SKM-1 (cell line): Measurements from ENCODE around the gene SUN1.
"Not testable (repeated sequence)": the region's sequence is repeated elsewhere in the genome, so short reads cannot be mapped to it uniquely, and the experiment has no call there.

Experiments
- DNase-seq: peaks from one replicate; lab custom pipeline; 2025; ENCODE audit not compliant: unreplicated experiment; lab: John Stamatoyannopoulos, UW

The SUN1 gene

GRCh38 chr7:803243-803635 lies 29.0 kb upstream of the SUN1 start:
- no peak for DNase-seq

- DNase-seq: not testable (repeated sequence)
These were observed 28.5 kb upstream of the SUN1 start for GRCh38 chr7:803796-804195.

DNA sequence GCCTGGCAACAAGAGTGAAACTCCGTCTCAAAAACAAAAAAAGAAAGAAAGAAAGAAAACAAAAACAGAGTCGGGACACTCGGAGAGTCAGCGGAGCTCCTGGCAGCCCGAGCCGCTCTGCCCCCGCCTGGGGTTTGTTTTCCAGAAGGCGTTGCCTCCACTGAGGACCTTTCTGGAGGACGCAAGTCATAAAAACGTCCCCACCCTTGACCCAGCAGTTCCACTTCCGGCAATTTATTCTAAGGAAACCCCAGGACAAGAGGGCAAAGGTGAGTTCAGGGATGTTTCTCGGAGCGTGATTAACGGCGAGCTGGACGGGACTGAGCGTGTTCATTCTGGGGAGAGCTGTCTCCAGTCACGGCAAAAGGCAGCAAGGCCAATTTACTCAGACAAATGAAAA lies 27.0 kb upstream of the SUN1 start:
- no peak for DNase-seq

DNA sequence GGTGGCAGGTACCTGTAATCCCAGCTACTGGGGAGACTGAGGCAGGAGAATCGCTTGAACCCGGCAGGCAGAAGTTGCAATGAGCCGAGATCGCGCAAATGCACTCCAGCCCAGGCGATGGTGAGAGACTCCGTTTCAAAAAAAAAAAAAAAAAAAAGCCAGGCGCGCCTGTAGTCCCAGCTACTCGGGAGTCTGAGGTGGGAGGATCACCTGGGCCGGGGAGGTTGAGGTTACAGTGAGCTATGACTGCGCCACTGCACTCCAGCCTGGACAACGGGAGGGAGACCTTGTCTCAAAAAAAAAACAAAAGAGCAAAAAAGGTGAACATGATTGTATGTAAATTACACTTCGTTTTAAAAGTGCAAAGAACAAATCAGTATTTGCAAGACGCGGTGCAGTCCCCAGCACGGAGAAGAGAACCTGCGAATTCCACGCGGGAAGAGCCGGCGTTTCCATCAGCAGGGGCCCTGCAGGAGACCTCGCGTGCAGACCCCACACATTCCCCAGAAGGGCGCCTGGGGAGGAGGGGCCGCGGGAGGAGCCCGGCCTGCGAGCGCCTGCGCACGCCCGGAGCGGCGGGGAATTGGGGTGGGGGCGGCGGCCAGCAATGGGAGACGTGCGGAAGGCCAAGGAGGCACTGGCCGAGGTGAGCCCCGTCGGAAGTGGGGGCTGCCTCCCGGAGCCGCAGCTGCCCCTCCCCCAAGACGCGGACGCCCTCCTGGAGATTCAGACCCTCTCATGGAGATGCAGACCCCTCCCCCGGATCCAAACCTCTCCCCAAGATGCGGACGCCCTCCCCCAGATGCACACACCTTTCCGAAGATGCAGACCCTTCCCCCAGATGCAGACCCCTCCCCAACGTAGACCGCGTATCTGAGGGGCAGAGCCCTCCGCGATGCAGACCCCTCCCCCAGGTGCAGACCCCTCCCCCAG lies 16.7 kb upstream of the SUN1 start:
- no peak for DNase-seq

DNA sequence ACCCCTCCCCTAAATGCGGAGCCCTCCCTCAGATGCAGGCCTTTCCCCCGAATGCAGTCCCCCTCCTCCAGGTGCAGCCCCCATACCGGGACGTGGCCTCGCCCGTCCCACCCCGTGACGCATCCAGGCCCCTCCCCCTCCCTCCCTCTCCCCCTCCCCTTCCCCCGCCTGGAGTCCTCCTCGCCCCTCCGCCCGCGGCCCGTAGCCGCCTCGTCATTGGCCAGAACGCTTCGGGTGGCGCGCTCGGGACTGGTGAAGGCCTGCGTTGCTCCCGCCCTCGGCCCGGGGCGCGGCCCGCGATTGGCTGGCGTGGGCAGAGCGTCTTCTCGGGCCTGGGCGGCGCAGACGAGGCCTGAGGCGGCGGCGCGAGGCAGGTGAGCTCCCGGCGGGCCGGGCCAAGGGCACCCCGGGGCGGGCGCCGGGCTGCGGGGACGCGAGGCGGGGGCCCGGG lies 16.0 kb upstream of the SUN1 start:
- peak; percentile 17 for DNase-seq

DNA sequence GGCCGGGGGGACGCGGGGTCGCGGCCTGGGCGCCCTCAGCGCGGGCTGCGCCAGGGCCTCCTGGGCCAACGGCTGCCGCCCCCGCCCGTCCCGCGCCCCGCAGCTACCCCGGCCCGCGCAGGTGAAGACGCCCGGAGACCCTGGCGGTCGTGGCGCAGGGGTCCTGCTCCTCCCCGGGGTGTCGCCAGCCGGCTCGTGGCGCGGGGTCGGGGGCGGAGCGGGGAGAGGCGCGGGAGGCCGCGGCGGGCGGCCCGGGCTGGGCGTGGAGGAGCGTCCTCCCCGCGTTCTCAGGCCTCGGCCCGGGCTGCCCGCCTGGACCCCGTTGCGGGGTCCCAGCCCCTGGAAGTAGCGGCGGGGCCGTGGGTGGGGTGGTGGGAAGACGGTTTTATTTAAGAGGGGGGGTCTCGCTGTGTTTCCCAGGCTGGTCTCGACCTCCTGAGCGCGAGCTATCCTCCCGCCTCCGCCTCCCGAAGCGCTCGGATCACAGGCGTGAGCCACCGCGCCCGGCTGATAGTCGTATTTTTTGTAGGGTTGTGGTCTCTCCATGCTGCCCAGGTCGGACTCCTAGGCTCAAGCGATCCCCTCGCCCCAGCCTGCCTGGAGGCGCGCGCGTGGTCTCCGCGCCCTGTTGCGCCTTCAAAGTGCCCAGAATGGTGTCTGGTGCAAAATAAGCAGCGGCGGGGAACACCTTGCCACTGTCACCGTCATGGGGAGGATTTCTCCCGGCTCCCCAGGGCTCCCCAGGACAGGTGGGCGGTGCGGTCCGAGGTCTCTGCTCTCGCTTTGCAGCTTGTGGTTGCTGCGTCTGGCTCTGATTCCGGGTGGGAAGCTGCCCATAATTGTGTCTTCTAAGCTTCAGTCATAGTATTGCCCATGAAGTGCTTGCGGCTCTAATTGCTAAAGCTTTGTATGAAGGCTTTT lies 15.3 kb upstream of the SUN1 start:
- DNase-seq: no peak

DNA sequence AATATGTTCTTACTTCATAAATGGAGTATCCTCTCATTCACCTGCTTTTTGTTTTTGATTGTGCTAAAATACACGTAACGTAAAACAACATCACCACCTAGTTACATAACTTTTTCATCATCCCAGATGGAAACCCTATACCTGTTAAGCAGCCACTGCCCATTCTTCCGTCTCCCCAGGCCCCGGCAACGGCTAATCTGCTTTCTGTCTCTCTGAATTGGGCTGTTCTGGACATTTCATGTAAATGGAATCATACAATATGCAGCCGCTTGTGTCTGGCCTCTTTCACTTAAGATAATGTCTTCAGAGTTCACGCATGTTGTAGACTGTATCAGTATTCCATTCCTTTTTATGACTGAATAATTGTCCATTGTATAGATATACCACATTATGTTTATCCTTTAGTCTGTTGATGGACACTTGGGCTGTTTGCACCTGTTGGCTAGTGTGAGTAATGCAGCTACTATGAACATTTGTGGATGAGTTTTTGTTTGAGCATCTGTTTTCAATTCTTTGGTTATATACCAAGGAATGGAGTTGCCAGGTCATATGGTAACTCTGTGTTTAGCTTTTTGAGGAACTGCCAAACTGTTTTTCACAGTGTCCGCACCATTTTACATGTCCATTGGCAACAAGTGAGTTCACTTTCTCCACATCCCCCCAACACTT lies 14.1 kb upstream of the SUN1 start:
- no peak for DNase-seq

DNA sequence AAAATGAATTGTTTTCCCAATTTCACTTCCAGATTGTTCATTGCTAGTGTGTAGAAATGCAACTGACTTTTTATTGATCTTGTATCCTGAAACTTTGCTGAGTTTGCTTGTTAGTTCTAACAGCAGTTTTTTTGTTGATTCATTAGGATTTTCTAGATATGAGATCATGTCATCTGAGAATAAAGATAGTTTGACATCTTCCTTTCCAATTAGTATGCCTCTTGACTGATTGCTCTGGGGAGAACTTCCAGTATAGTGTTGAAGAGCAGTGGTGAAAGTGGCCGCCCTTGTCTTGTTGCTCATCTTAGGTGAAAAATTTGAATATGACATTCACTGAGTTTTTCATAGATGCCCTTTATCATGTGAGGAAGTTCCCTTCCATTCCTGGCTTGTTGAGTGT lies 11.9 kb upstream of the SUN1 start:
- no peak for DNase-seq

DNA sequence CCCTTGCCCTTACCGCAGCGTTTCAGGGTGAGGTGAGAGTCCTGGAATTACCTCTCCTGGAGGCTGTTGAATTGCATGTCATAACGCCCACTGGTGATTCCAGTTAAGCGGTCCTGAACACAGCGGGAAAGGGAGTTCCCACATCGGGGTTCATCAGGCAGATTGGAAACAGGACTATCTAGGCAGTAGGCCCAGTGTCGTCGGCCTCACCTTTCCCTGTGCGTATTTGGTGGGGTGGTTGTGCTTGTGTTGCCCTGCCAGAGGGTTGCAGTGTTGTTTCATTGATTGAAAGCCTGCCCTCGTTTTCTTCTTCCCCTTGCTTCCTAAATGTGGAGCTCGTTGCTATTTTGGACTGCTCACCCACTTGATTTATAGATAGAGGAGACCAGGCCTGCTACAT lies 10.6 kb upstream of the SUN1 start:
- no peak for DNase-seq

DNA sequence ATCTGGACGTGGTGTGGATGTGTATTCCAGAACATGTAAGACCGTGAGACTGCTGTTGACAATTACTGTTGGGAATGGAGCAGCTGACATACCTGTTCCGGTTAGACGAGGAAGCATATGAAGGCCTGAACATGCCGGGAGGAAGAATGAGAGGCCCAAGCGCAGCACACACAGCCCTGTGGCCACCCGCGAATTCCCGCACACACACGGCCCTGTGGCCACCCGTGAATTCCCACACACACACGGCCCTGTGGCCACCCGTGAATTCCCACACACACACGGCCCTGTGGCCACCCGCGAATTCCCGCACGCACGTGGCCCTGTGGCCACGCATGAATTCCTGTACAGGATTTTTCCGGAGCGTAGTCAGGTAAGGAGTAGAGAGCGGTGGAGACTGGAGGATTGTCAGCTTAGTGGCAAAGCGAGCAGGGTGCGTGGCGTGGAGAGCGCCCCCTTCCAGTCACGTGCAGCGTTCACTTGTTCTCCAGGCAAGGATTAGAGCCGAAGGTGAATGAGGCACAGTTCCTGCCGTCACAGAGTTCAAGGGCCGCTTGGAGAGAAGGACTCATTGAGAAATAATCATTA lies 9.5 kb upstream of the SUN1 start:
- DNase-seq: no peak

GRCh38 chr7:823649-824048 lies 8.6 kb upstream of the SUN1 start:
- no peak for DNase-seq

DNA sequence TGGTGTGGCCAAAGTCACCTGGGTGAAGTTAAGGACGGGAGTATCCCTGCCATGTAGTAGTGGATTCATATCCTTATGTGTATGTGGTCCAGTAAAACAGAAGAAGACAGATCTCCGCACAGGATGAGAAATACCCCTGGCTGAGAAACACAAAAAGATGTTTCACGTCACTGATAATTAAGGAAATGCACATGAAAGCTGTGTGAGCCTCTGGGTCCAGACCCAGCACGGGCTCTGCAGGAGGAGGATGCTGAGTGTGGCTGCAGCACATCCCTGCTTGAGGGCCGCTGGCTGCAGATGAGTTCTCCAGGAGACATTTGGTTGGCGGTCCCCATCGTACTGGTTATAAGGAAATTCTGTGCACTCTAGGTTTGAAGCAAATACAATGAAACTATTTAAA lies 8.2 kb upstream of the SUN1 start:
- no peak for DNase-seq

- no peak for DNase-seq
These were observed 7.6 kb upstream of the SUN1 start for GRCh38 chr7:824664-825063.

DNA sequence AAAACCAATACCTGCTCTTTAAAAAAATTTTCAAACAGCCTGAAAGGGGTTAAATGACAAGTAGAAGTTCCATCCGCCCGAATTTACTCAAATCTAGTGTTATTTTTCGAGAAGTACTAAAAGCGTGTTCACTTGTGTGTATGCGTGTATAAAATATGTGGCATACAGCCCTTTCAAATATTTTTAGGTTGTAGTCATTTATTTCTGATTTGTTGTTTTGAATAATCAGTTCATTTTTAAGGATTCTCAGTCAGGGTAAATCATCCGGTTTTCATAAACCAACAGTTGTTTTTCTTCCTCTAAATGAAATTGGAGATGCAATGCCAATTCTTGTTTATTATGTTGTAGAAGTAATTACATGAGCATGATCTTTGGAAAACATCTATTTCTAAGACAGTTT lies 6.9 kb upstream of the SUN1 start:
- no peak for DNase-seq

GRCh38 chr7:826230-826917 lies 5.9 kb upstream of the SUN1 start:
- DNase-seq: no peak

DNA sequence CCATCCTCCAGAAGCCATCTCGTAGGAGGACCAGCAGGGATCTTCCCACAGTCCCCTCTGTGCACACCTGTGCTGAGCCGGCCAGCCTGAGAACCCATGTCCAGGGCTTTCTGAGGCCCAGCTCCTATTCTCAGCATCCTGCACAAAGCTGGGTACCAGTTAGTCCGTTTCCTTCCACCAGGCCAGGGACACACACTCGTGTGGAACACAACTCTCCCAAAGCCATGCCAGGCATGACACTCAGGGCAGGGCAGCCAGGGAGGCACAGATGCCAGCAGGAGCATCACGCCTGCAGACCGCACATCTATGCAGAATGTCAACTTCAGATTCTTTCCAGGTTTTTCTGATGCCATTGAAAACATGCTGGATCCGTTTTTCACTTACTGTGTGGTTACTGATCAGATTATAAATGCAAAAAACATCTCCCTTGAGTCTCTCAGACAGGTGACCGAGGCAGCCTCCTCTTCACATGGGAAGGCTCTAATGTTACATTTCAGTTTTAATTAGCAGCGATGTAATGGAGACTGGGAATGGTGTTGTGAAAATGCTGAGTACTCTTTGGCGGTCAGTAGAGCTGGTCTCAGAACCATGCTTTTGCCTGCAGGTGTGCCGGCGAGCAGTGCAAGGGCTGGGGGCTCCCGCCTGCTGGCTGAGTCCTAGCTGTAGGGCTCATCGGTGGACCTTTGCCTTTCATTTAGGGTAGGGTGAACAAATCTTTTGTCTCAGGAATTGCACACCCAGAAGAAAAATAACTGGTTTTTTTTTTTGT lies 3.3 kb upstream of the SUN1 start:
- DNase-seq: no peak

DNA sequence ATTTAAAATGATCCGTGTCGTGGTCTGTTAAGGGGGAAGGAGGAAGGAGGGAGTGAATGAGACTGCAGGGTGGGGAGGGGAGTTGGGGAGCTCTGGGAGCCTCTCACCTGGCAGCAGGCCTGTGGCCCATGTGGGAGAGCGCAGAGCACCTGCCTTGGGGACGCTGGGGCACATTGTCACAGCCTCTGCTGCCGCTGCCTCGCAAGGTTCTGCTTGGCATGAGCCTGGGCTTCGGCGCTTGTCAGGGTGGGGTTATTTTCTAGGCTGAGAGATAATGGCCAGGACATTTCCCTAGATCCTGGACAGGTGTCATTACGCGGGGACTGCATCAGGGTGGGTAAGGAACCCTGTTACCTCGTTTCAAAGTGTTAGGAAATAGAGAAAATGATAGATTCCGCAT lies 2.2 kb upstream of the SUN1 start:
- DNase-seq: no peak

GRCh38 chr7:831596-832166 lies 595 bp upstream of the SUN1 start:
- DNase-seq: no peak

DNA sequence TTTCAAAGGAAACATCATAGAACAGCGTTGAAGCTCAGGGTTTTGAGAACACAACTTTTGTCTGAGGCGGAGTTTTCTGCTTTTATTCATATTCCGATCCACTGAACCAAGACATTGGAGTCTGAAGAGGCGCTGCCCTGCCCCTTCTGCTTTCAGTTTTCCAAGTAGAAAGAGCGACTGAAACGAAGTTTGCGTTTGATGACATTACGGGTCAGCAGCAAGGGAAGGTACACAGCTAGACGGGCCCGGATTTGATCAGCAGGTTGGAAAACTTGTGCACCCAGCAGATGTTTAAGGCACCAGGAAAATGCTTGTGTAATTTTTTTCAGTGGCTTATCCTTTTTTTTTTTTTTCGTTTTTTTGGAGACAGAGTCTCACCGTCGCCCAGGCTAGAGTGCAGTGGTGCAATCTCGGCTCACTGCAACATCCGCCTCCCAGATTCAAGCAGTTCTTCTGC lies 720 bp downstream of the SUN1 start:
- no peak for DNase-seq
